SK-N-SH treated with all-trans-retinoic acid at 6 μM for 48 hours (cell line): ENCODE measurements around the gene ATG10.

Experiments
- ARNTL ChIP-seq: fragments of 450-650 bp; formaldehyde crosslinking; IDR thresholded peaks from 2 replicates; pipeline ENCODE4 v1.5.0; 2020; ENCODE audit warnings: low read depth, mild to moderate bottlenecking, moderate library complexity, borderline replicate concordance
- PATZ1 ChIP-seq: fragments of 250-450 bp; sonication (Bioruptor Pico); IDR thresholded peaks from 2 replicates; pipeline ENCODE4 v1.8.0; 2020; ENCODE audit warnings: mild to moderate bottlenecking, moderate library complexity, borderline replicate concordance
- TCF4 ChIP-seq: fragments of 250-450 bp; sonication (Bioruptor Pico); IDR thresholded peaks from 2 replicates; pipeline ENCODE4 v1.8.0; 2021; ENCODE audit warnings: mild to moderate bottlenecking, moderate library complexity, borderline replicate concordance
- ZFP30 ChIP-seq: fragments of 450-650 bp; formaldehyde crosslinking; IDR thresholded peaks from 2 replicates; pipeline ENCODE4 v1.5.0; 2022; ENCODE audit warnings: mild to moderate bottlenecking, moderate library complexity
- ZNF70 ChIP-seq: fragments of 450-650 bp; formaldehyde crosslinking; IDR thresholded peaks from 2 replicates; pipeline ENCODE4 v1.5.0; 2020; ENCODE audit warnings: mild to moderate bottlenecking, moderate library complexity
- TF ChIP-seq, protein P1 (sequence below): fragments of 250-450 bp; sonication (Bioruptor Pico); IDR thresholded peaks from 2 replicates; pipeline ENCODE4 v1.5.0; 2020; ENCODE audit warnings: mild to moderate bottlenecking, moderate library complexity

DNA sequence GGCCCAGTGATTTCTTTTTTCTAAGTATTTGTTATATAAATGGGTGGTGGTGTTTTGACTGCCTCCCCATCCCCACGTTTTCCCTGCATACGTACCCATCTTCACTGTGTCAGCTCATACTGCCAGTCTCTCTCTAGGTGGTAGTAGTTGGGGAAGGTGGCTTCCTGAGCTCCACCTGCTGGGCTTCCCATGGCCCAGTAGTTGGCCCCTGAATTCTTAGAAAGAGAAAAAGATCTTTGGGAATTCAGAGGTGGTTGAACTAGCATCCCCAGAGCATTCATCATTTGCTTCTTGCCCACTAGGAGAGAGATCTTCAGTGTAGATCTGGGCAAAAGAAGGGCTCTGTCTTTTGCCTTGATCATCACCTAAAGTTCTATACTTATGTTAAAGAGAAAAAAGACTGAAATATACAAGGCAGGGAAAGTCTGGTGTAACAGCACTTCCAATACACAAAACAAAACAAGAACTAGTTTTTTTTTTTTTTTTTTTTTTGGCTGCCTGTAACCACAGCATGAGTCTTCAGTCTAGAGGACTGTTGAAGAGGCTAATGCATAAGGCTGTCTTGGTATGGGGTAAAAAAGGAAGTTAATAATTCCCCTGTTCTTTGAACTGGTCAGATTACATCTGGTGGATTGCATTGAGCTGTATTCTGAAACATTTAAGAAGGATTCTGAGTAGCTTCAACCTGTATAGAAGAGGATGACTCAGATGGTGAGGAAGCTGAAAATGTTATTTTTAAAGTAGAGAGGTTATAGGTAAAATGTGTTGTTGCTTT, 128.7 kb downstream of the ATG10 start:
- TF ChIP-seq ARNTL (no peak), ZFP30 (CRISPR knock-in tag) (no peak), PATZ1 (CRISPR knock-in tag) (no peak), ZNF70 (CRISPR knock-in tag) (no peak), TCF4 (CRISPR knock-in tag) (no peak)
- TF ChIP-seq, protein P1, sequence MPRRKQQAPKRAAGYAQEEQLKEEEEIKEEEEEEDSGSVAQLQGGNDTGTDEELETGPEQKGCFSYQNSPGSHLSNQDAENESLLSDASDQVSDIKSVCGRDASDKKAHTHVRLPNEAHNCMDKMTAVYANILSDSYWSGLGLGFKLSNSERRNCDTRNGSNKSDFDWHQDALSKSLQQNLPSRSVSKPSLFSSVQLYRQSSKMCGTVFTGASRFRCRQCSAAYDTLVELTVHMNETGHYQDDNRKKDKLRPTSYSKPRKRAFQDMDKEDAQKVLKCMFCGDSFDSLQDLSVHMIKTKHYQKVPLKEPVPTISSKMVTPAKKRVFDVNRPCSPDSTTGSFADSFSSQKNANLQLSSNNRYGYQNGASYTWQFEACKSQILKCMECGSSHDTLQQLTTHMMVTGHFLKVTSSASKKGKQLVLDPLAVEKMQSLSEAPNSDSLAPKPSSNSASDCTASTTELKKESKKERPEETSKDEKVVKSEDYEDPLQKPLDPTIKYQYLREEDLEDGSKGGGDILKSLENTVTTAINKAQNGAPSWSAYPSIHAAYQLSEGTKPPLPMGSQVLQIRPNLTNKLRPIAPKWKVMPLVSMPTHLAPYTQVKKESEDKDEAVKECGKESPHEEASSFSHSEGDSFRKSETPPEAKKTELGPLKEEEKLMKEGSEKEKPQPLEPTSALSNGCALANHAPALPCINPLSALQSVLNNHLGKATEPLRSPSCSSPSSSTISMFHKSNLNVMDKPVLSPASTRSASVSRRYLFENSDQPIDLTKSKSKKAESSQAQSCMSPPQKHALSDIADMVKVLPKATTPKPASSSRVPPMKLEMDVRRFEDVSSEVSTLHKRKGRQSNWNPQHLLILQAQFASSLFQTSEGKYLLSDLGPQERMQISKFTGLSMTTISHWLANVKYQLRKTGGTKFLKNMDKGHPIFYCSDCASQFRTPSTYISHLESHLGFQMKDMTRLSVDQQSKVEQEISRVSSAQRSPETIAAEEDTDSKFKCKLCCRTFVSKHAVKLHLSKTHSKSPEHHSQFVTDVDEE (CRISPR knock-in tag), result no peak
